H1 (cell line): ENCODE data around the gene KMT5C. TPM values are rescaled to one million over a fixed set of nuclear protein-coding genes. Genes with fewer than 3 reads are reported as not detected.

Source experiments
- BCL11A ChIP-seq, 2 experiments: IDR thresholded peaks; one replicate each; pipeline ENCODE4 v1.6.1; 2011; ENCODE audit warnings: low read depth in 2 of 2, low read length in 2 of 2, mild to moderate bottlenecking in 2 of 2
- EZH2 ChIP-seq: fragments of 200-600 bp; sonication (generic); IDR thresholded peaks from 2 replicates; pipeline ENCODE4 v1.7.1; 2012; ENCODE audit warnings: low read depth, mild to moderate bottlenecking, moderate library complexity, low read length, inconsistent platforms; ENCODE audit not compliant: severe bottlenecking
- GABPA ChIP-seq: IDR thresholded peaks from 2 replicates; pipeline ENCODE4 v1.6.1; 2011; ENCODE audit warnings: mild to moderate bottlenecking, low read length, moderate library complexity, borderline replicate concordance; ENCODE audit not compliant: insufficient read depth
- JUND ChIP-seq: IDR thresholded peaks from 2 replicates; pipeline ENCODE4 v1.6.1; 2011; ENCODE audit warnings: mild to moderate bottlenecking, improper control_type of control experiment, low read length
- NANOG ChIP-seq: IDR thresholded peaks from 2 replicates; pipeline ENCODE4 v1.6.1; 2011; ENCODE audit warnings: low read length, low read depth, mild to moderate bottlenecking, inconsistent platforms; ENCODE audit not compliant: insufficient read depth, poor library complexity, severe bottlenecking
- NRF1 ChIP-seq: IDR thresholded peaks from 2 replicates; pipeline ENCODE4 v1.6.1; 2011; ENCODE audit warnings: mild to moderate bottlenecking, low read depth, low read length, improper control_type of control experiment
- RFX5 ChIP-seq: IDR thresholded peaks from 2 replicates; pipeline ENCODE4 v1.6.1; 2011; ENCODE audit warnings: low read depth, low read length, improper control_type of control experiment, borderline replicate concordance
- SRF ChIP-seq: IDR thresholded peaks from 2 replicates; pipeline ENCODE4 v1.6.1; 2011; ENCODE audit warnings: mild to moderate bottlenecking, low read depth, low read length, moderate library complexity
- TAF7 ChIP-seq: optimal IDR thresholded peaks from 2 replicates; pipeline ENCODE3; 2011; ENCODE audit warnings: low read depth, mild to moderate bottlenecking, inconsistent platforms, low read length, moderate library complexity, borderline replicate concordance
- polyA plus RNA-seq, 7 experiments: library from polyadenylated mRNA; depleted of rRNA in 3 of 7; stranded (reverse) in 5 of 7; unstranded in 2 of 7; fragments of >200 nt in 5 of 7; fragments of 200-250 nt in 2 of 7; gene quantifications; 1 replicate in 5 of 7; 2 replicates in 1 of 7; 4 replicates in 1 of 7; pipeline versions ENCODE4 v1.2.1 to v1.2.3, GENCODE V29; 2011 to 2013; ENCODE audit warnings: missing spikeins in 2 of 7, mixed read lengths in 2 of 7
- total RNA-seq: library from RNA; stranded (reverse); fragmentation: NEBNext Ultra II Directional; extraction: Animal tissue kit (Norgen Biotek cat#: 25700); gene quantifications from 2 replicates; pipeline ENCODE4 v1.2.1, GENCODE V29; 2021

The KMT5C gene
- total and polyA plus RNA-seq, 2 of the 8 experiments (the other 6 are each of a cell fraction or from before 2014, with no cell fraction given), result 24.9 to 31.5 TPM

GRCh38 chr19:55304980-55305379 lies 34.7 kb upstream of the KMT5C start (continued):
- no peak for TF ChIP-seq NRF1
- no peak for TF ChIP-seq SRF
- TF ChIP-seq BCL11A (IDR thresholded peaks at IDR 0.05; ENCODE audit: low read depth in 2 of 2, low read length in 2 of 2), result no peak
- no peak for TF ChIP-seq GABPA
- TF ChIP-seq RFX5, result no peak
- TF ChIP-seq TAF7, result no peak
- no peak for TF ChIP-seq EZH2
- no peak for TF ChIP-seq NANOG
- no peak for TF ChIP-seq JUND
- TF ChIP-seq, all 59 proteins: peak for 0
